ENCODE measurements around the gene LIMA1.

- TF ChIP-seq CTCF (IDR thresholded peaks at IDR 0.05) (no peak), POLR2A (IDR thresholded peaks at IDR 0.05) (no peak)
Measured at GRCh38 chr12:50212071-50212467, 71.3 kb downstream of the LIMA1 start.

Data from lower leg skin (tissue), 3 donors.